GM23248 (cell line): Measurements from ENCODE around the gene MMAA. TPM values are rescaled to one million over a fixed set of nuclear protein-coding genes. Genes with fewer than 3 reads are reported as not detected.

Experiments
- DNase-seq: peaks from one replicate; pipeline ENCODE4 v3.0.0-alpha.2; 2015
- H2AFZ ChIP-seq: fragments of 200-600 bp; sonication (generic); 2 replicates; pipeline ENCODE4 v1.6.1; 2016; ENCODE audit warnings: antibody characterized with exemption
- H3F3A ChIP-seq: fragments of 200-600 bp; sonication (generic); 2 replicates; pipeline ENCODE4 v1.6.1; 2016; ENCODE audit warnings: mild to moderate bottlenecking, antibody characterized with exemption, mixed run types; ENCODE audit not compliant: insufficient read depth
- H3K27ac ChIP-seq: fragments of 200-600 bp; sonication (generic); 2 replicates; pipeline ENCODE4 v1.5.1; 2016; ENCODE audit warnings: mild to moderate bottlenecking
- H3K27me3 ChIP-seq: fragments of 200-600 bp; sonication (generic); replicated peaks from 2 replicates; pipeline ENCODE4 v1.6.1; 2016; ENCODE audit warnings: mild to moderate bottlenecking; ENCODE audit not compliant: insufficient read depth
- H3K36me3 ChIP-seq: fragments of 200-600 bp; sonication (generic); 2 replicates; pipeline ENCODE4 v1.6.1; 2016; ENCODE audit warnings: low read depth, mild to moderate bottlenecking
- H3K4me1 ChIP-seq: fragments of 200-600 bp; sonication (generic); 2 replicates; pipeline ENCODE4 v1.6.1; 2016; ENCODE audit warnings: mild to moderate bottlenecking; ENCODE audit not compliant: insufficient read depth
- H3K4me2 ChIP-seq: fragments of 200-600 bp; sonication (generic); one replicate; pipeline ENCODE4 v1.6.1; 2016; ENCODE audit warnings: mild to moderate bottlenecking; ENCODE audit not compliant: unreplicated experiment
- H3K4me3 ChIP-seq: fragments of 200-600 bp; sonication (generic); 2 replicates; pipeline ENCODE4 v1.5.1; 2016; ENCODE audit warnings: mild to moderate bottlenecking
- H3K79me2 ChIP-seq: fragments of 200-600 bp; sonication (generic); 2 replicates; pipeline ENCODE4 v1.6.1; 2016; ENCODE audit warnings: mild to moderate bottlenecking; ENCODE audit not compliant: insufficient read depth
- H3K9ac ChIP-seq: fragments of 200-600 bp; sonication (generic); 2 replicates; pipeline ENCODE4 v1.6.1; 2016; ENCODE audit warnings: mild to moderate bottlenecking
- H3K9me2 ChIP-seq: fragments of 200-600 bp; sonication (generic); 2 replicates; pipeline ENCODE4 v1.6.1; 2016; ENCODE audit warnings: mixed run types, mild to moderate bottlenecking, moderate library complexity; ENCODE audit not compliant: insufficient read depth
- H3K9me3 ChIP-seq: fragments of 200-600 bp; sonication (generic); one replicate; pipeline ENCODE4 v1.6.1; 2017; ENCODE audit warnings: low read depth
- H4K20me1 ChIP-seq: fragments of 200-600 bp; sonication (generic); 2 replicates; pipeline ENCODE4 v1.6.0; 2016; ENCODE audit not compliant: insufficient read depth
- EZH2 ChIP-seq: fragments of 200-600 bp; sonication (generic); IDR thresholded peaks from 2 replicates; pipeline ENCODE4 v1.6.1; 2018; ENCODE audit warnings: antibody characterized with exemption, mild to moderate bottlenecking; ENCODE audit not compliant: insufficient read depth, poor library complexity, severe bottlenecking
- EZH2phosphoT487 ChIP-seq: fragments of 200-600 bp; sonication (generic); IDR thresholded peaks from 2 replicates; pipeline ENCODE4 v1.6.1; 2018; ENCODE audit warnings: antibody characterized with exemption, moderate library complexity, mild to moderate bottlenecking, low read depth; ENCODE audit not compliant: insufficient read depth
- WGBS, 2 experiments: methylation state at CpG; one replicate each; pipeline ENCODE4 v1.1.6; 2015 to 2017; ENCODE audit warnings: low lambda C conversion rate in 2 of 2, low coverage in 1 of 2; ENCODE audit errors: missing lambda C conversion rate in 2 of 2; 5-methylcytosine and 5-hydroxymethylcytosine counted together
- in situ Hi-C: fragments of 300-500 bp; cut with MboI; formaldehyde crosslinking; loops from 2 replicates; pipeline ENCODE4 v1.15.0; 2020
- polyA plus RNA-seq: library from polyadenylated mRNA; unstranded; fragments of >200 nt; fragmentation: Nextera tagmentation; extraction: Ambion mirVana; gene quantifications from 2 replicates; pipeline ENCODE4 v1.2.1, GENCODE V29; 2016
- total RNA-seq: library from RNA; depleted of rRNA; stranded (reverse); fragments of >200 nt; shearing (Covaris generic); gene quantifications from 2 replicates; pipeline ENCODE4 v1.2.3, GENCODE V29; 2014

The MMAA gene
- total and polyA plus RNA-seq, 2 experiments from 2014 or later: 5.5 to 9.9 TPM

- TF ChIP-seq EZH2: no peak
- TF ChIP-seq EZH2phosphoT487: no peak
- no peak overlapping the region for H2AFZ ChIP-seq
- no peak overlapping the region for H3K4me2 ChIP-seq
- H3K9me3 ChIP-seq: no peaks in the 10 kb centered on the region
- no peaks in the 10 kb centered on the region for H4K20me1 ChIP-seq
- DNase-seq: no peak
- no peaks in the 10 kb centered on the region for H3K36me3 ChIP-seq
- peaks cover 17% of the 10 kb centered on the region for H3F3A ChIP-seq
- 90 to 92% methylated on average over 10 of the region's 10 CpGs for WGBS, 2 experiments
- no peak overlapping the region for H3K27ac ChIP-seq
- peaks cover 15% of the 10 kb centered on the region for H3K4me1 ChIP-seq
- H3K4me3 ChIP-seq: no peak overlapping the region
- no peaks in the 10 kb centered on the region for H3K9me2 ChIP-seq
- H3K27me3 ChIP-seq: no peaks in the 10 kb centered on the region
- in situ Hi-C loops: no loop called here
- H3K79me2 ChIP-seq: peaks cover 28% of the 10 kb centered on the region
- no peak overlapping the region for H3K9ac ChIP-seq
Observed at GRCh38 chr4:145625677-145626622, 6.8 kb downstream of the MMAA start.

- no peak for TF ChIP-seq EZH2phosphoT487
- no peak for TF ChIP-seq EZH2
- Histone ChIP-seq H3K4me3 (no peak overlapping the region), H3K9ac (no peak overlapping the region), H3K9me3 (no peaks in the 10 kb centered on the region), H2AFZ (no peak overlapping the region), H3F3A (peaks cover 17% of the 10 kb centered on the region), H3K4me1 (peaks cover 15% of the 10 kb centered on the region), H4K20me1 (no peaks in the 10 kb centered on the region), H3K79me2 (peaks cover 22% of the 10 kb centered on the region), H3K27me3 (no peaks in the 10 kb centered on the region), H3K36me3 (no peaks in the 10 kb centered on the region), H3K4me2 (no peak overlapping the region), H3K9me2 (no peaks in the 10 kb centered on the region), H3K27ac (no peak overlapping the region)
- WGBS, 2 experiments: 56 to 76% methylated on average over 2 of the region's 2 CpGs
- DNase-seq: peak; percentile 19
- in situ Hi-C loops: no loop called here
Observed at GRCh38 chr4:145626623-145626982, 7.4 kb downstream of the MMAA start.

GRCh38 chr4:145635117-145635516, 15.9 kb downstream of the MMAA start:
- Histone ChIP-seq H3K4me1 (peaks cover 11% of the 10 kb centered on the region), H3K27me3 (no peaks in the 10 kb centered on the region), H3K9me2 (no peaks in the 10 kb centered on the region), H2AFZ (no peak overlapping the region), H3K9ac (no peak overlapping the region), H3K36me3 (no peaks in the 10 kb centered on the region), H3K9me3 (no peaks in the 10 kb centered on the region), H4K20me1 (0 out of 2 replicates have a peak, but pooled peaks cover 6% of the 10 kb centered on the region), H3K79me2 (peaks cover 27% of the 10 kb centered on the region; the same call in 1 of the 2 replicates), H3K4me2 (no peak overlapping the region), H3K4me3 (no peak overlapping the region), H3F3A (peaks cover 6% of the 10 kb centered on the region; the same call in 1 of the 2 replicates), H3K27ac (no peak overlapping the region)
- whole genome bisulfite sequencing, 2 experiments: 100% methylated on average over 1 of the region's 1 CpG
- TF ChIP-seq EZH2phosphoT487 (no peak), EZH2 (no peak)
- in situ Hi-C loops: no loop called here
- no peak for DNase-seq

GRCh38 chr4:145635630-145636029, 16.4 kb downstream of the MMAA start:
- no peak for TF ChIP-seq EZH2phosphoT487
- no peak for TF ChIP-seq EZH2
- Histone ChIP-seq H3K4me2 (no peak overlapping the region), H4K20me1 (0 out of 2 replicates have a peak, but pooled peaks cover 6% of the 10 kb centered on the region), H3K9me2 (no peaks in the 10 kb centered on the region), H2AFZ (no peak overlapping the region), H3K9ac (no peak overlapping the region), H3K9me3 (no peaks in the 10 kb centered on the region), H3K36me3 (no peaks in the 10 kb centered on the region), H3K27me3 (no peaks in the 10 kb centered on the region), H3F3A (peaks cover 9% of the 10 kb centered on the region; the same call in 1 of the 2 replicates), H3K4me1 (peaks cover 12% of the 10 kb centered on the region), H3K27ac (no peak overlapping the region), H3K79me2 (peaks cover 26% of the 10 kb centered on the region; the same call in 1 of the 2 replicates), H3K4me3 (no peak overlapping the region)
- in situ Hi-C loops: no loop called here
- DNase-seq: peak; percentile 47
